K562 (cell line): ENCODE data around the gene KRT24. TPM values are rescaled to one million over a fixed set of nuclear protein-coding genes. Genes with fewer than 3 reads are reported as not detected.

ENCODE experiments used
- MGA ChIP-seq: fragments of 450-650 bp; IDR thresholded peaks from 2 replicates; pipeline ENCODE4 v1.6.1; 2016; ENCODE audit warnings: mild to moderate bottlenecking, moderate library complexity
- TEAD1 ChIP-seq, 2 experiments: fragments of 450-650 bp in 1 of 2; sonication (generic) in 1 of 2; formaldehyde crosslinking; IDR thresholded peaks; 2 replicates each; pipeline versions ENCODE4 v1.4.0 to v1.8.0; 2020 to 2022; ENCODE audit warnings: mild to moderate bottlenecking in 2 of 2, missing genetic modification reagents in 1 of 2
- ZNF551 ChIP-seq: fragments of 250-450 bp; sonication (Bioruptor Pico); IDR thresholded peaks from 2 replicates; pipeline ENCODE4 v1.5.0; 2021; ENCODE audit warnings: mild to moderate bottlenecking, moderate library complexity
- polyA plus RNA-seq, 8 experiments: library from polyadenylated mRNA; depleted of rRNA in 4 of 8; stranded (reverse) in 5 of 8; unstranded in 3 of 8; fragments of >200 nt; fragmentation: Nextera tagmentation in 2 of 8; fragmentation: Illumina TruSeq in 1 of 8; extraction: Ambion mirVana in 2 of 8; extraction: Trizol in 1 of 8; gene quantifications; 2 replicates each; pipeline versions ENCODE4 v1.2.1 to v1.2.3, GENCODE V29; 2011 to 2014; ENCODE audit warnings: inconsistent platforms in 1 of 8, missing spikeins in 1 of 8
- total RNA-seq, 7 experiments: library from RNA; depleted of rRNA in 6 of 7; stranded (reverse); fragments of >200 nt in 6 of 7; fragmentation: Illumina TruSeq in 2 of 7; extraction: Trizol in 2 of 7; gene quantifications; 2 replicates each; pipeline versions ENCODE4 v1.2.1 to v1.2.3, GENCODE V29; 2011 to 2021; ENCODE audit warnings: low replicate concordance in 1 of 7

Gene KRT24
- total and polyA plus RNA-seq, 9 of the 15 experiments (the other 6 are each of a cell fraction or from before 2014, with no cell fraction given): not detected

GRCh38 chr17:40735016-40735415, 31.5 kb upstream of the KRT24 start (continued):
- TF ChIP-seq MGA (no peak), TEAD1 (CRISPR knock-in tag; IDR thresholded peaks at IDR 0.05) (no peak), ZNF551 (CRISPR knock-in tag) (no peak)
